A549 (cell line): Measurements from ENCODE around the gene TEX2. TPM values are rescaled to one million over a fixed set of nuclear protein-coding genes. Genes with fewer than 3 reads are reported as not detected.

Experiments
- ATAC-seq, 2 experiments: fragments of 200-7000 bp in 1 of 2; fragments of >200 bp in 1 of 2; cut with Nextera tagmentation in 1 of 2; cut with Tn5 transposase in 1 of 2; 3 replicates each; pipeline versions ENCODE4 v1.8.0 to v1.9.1; 2018 to 2020; ENCODE audit warnings: mild to moderate bottlenecking in 1 of 2, moderate library complexity in 1 of 2
- CTCF ChIA-PET: fragments of 300-600 bp; sonication (Branson Sonifier 250); formaldehyde crosslinking; extraction: SDS; loops from one replicate; lab custom pipeline; 2021; ENCODE audit warnings: antibody characterized with exemption, inconsistent platforms; lab: Yijun Ruan, JAX
- POLR2A ChIA-PET: fragments of 350-600 bp; formaldehyde crosslinking; extraction: SDS; loops from one replicate; lab custom pipeline; 2021; ENCODE audit warnings: antibody characterized with exemption, inconsistent platforms; lab: Yijun Ruan, JAX
- DNase-seq, 2 experiments: peaks; one replicate each; pipeline versions ENCODE4 v3.0.0 to v3.0.0-alpha.2; 2011 to 2016; ENCODE audit warnings: low read depth in 1 of 2, low spot score in 1 of 2
- FAIRE-seq: peaks from 2 replicates; lab custom pipeline; 2011; peaks lifted over from hg19 to GRCh38; lab: Jason Lieb, UNC
- H3K27ac ChIP-seq, 2 experiments: fragments of >200 bp; sonication (Bioruptor Twin); formaldehyde crosslinking; 3 replicates each; pipeline ENCODE4 v1.5.1; 2016 to 2017
- H3K4me1 ChIP-seq: fragments of >200 bp; sonication (Bioruptor Twin); formaldehyde crosslinking; 3 replicates; pipeline ENCODE4 v1.6.1; 2016
- H3K4me2 ChIP-seq: fragments of >200 bp; sonication (Bioruptor Twin); formaldehyde crosslinking; 3 replicates; pipeline ENCODE4 v1.6.1; 2016
- H3K4me3 ChIP-seq: fragments of >200 bp; sonication (Bioruptor Twin); formaldehyde crosslinking; 3 replicates; pipeline ENCODE4 v1.5.1; 2016
- H3K9me3 ChIP-seq: fragments of >200 bp; sonication (Bioruptor Twin); formaldehyde crosslinking; 3 replicates; pipeline ENCODE4 v1.6.1; 2016
- CBX8 ChIP-seq: fragments of 200-600 bp; sonication (generic); IDR thresholded peaks from 2 replicates; pipeline ENCODE4 v1.6.1; 2016
- CHD2 ChIP-seq: fragments of 150-350 bp; IDR thresholded peaks from 2 replicates; pipeline ENCODE4 v1.6.1; 2014; ENCODE audit warnings: low read length; ENCODE audit not compliant: partially characterized antibody
- CTCF ChIP-seq: fragments of >200 bp; sonication (Bioruptor Twin); formaldehyde crosslinking; IDR thresholded peaks from 3 replicates; pipeline ENCODE4 v1.5.1; 2016
- E2F6 ChIP-seq: IDR thresholded peaks from 2 replicates; pipeline ENCODE4 v1.6.1; 2012; ENCODE audit warnings: low read depth, borderline replicate concordance
- EHF ChIP-seq: fragments of 250-450 bp; sonication (Bioruptor Pico); IDR thresholded peaks from 2 replicates; pipeline ENCODE4 v1.5.0; 2020; ENCODE audit warnings: mild to moderate bottlenecking
- EP300 ChIP-seq, 2 experiments: fragments of >200 bp; sonication (Bioruptor Twin); formaldehyde crosslinking; IDR thresholded peaks; 2 replicates in 1 of 2; 3 replicates in 1 of 2; pipeline ENCODE4 v1.6.1; 2016 to 2017
- ESRRA ChIP-seq: fragments of 150-350 bp; IDR thresholded peaks from 2 replicates; pipeline ENCODE4 v1.6.1; 2014; ENCODE audit warnings: mild to moderate bottlenecking, low read length, borderline replicate concordance
- FOSL2 ChIP-seq, 2 experiments: fragments of 450-650 bp in 1 of 2; fragments of >200 bp in 1 of 2; sonication (Bioruptor Twin) in 1 of 2; formaldehyde crosslinking; IDR thresholded peaks; 2 replicates each; pipeline versions ENCODE4 v1.5.0 to v1.6.1; 2016 to 2020; ENCODE audit warnings: mild to moderate bottlenecking in 1 of 2, moderate library complexity in 1 of 2
- GATA3 ChIP-seq: IDR thresholded peaks from 2 replicates; pipeline ENCODE4 v1.6.1; 2012; ENCODE audit warnings: borderline replicate concordance
- HOXB13 ChIP-seq: fragments of 250-450 bp; sonication (Bioruptor Pico); IDR thresholded peaks from 2 replicates; pipeline ENCODE4 v1.5.0; 2020; ENCODE audit warnings: low read depth, mild to moderate bottlenecking, moderate library complexity
- HOXB5 ChIP-seq: fragments of 250-450 bp; sonication (Bioruptor Pico); IDR thresholded peaks from 2 replicates; pipeline ENCODE4 v1.5.0; 2020; ENCODE audit warnings: mild to moderate bottlenecking, moderate library complexity
- JUN ChIP-seq, 2 experiments: fragments of >200 bp; sonication (Bioruptor Twin); formaldehyde crosslinking; IDR thresholded peaks; 2 replicates in 1 of 2; 3 replicates in 1 of 2; pipeline ENCODE4 v1.6.1; 2016 to 2017
- KDM5A ChIP-seq: fragments of 200-600 bp; sonication (generic); IDR thresholded peaks from 2 replicates; pipeline ENCODE4 v1.6.1; 2016; ENCODE audit warnings: antibody characterized with exemption, mild to moderate bottlenecking
- MAX ChIP-seq: IDR thresholded peaks from 2 replicates; pipeline ENCODE4 v1.6.1; 2012
- MAZ ChIP-seq: fragments of 150-350 bp; IDR thresholded peaks from 2 replicates; pipeline ENCODE4 v1.6.1; 2014; ENCODE audit warnings: antibody characterized with exemption, low read depth, low read length, borderline replicate concordance
- NPAS2 ChIP-seq: fragments of 250-450 bp; sonication (Bioruptor Pico); IDR thresholded peaks from 2 replicates; pipeline ENCODE4 v1.8.0; 2022; ENCODE audit warnings: mild to moderate bottlenecking, moderate library complexity, borderline replicate concordance
- PBX3 ChIP-seq: IDR thresholded peaks from 2 replicates; pipeline ENCODE4 v1.6.1; 2012
- PHF8 ChIP-seq: fragments of 200-600 bp; sonication (generic); IDR thresholded peaks from 2 replicates; pipeline ENCODE4 v1.6.1; 2016; ENCODE audit warnings: low read depth, mild to moderate bottlenecking, antibody characterized with exemption, moderate library complexity, borderline replicate concordance
- POLR2A ChIP-seq: IDR thresholded peaks from 2 replicates; pipeline ENCODE4 v1.6.1; 2012; ENCODE audit warnings: mild to moderate bottlenecking, low read length
- RARB ChIP-seq: fragments of 250-450 bp; sonication (Bioruptor Pico); IDR thresholded peaks from 2 replicates; pipeline ENCODE4 v1.8.0; 2021; ENCODE audit warnings: mild to moderate bottlenecking, moderate library complexity
- REST ChIP-seq: fragments of 200-600 bp; sonication (generic); IDR thresholded peaks from 2 replicates; pipeline ENCODE4 v1.6.1; 2016; ENCODE audit warnings: antibody characterized with exemption, mild to moderate bottlenecking, moderate library complexity
- RFX5 ChIP-seq: fragments of 450-650 bp; IDR thresholded peaks from 2 replicates; pipeline ENCODE4 v1.7.1; 2014; ENCODE audit warnings: antibody characterized with exemption, mild to moderate bottlenecking, moderate library complexity
- RNF2 ChIP-seq: fragments of 200-600 bp; sonication (generic); IDR thresholded peaks from 2 replicates; pipeline ENCODE4 v1.6.1; 2016; ENCODE audit warnings: low read depth, mild to moderate bottlenecking, antibody characterized with exemption, moderate library complexity, borderline replicate concordance
- SREBF2 ChIP-seq: fragments of 450-650 bp; IDR thresholded peaks from 2 replicates; pipeline ENCODE4 v1.6.1; 2014; ENCODE audit warnings: mild to moderate bottlenecking, moderate library complexity
- ZNF302 ChIP-seq: fragments of 250-450 bp; sonication (Bioruptor Pico); IDR thresholded peaks from 2 replicates; pipeline ENCODE4 v1.9.0; 2021; ENCODE audit warnings: inconsistent platforms, mild to moderate bottlenecking, moderate library complexity
- ZSCAN20 ChIP-seq: fragments of 250-450 bp; sonication (Bioruptor Pico); IDR thresholded peaks from 2 replicates; pipeline ENCODE4 v1.8.0; 2022; ENCODE audit warnings: mild to moderate bottlenecking, moderate library complexity
- WGBS: methylation state at CpG from one replicate; pipeline ENCODE4 v1.1.6; 2017; ENCODE audit errors: missing lambda C conversion rate; 5-methylcytosine and 5-hydroxymethylcytosine counted together
- polyA minus RNA-seq: library from RNA; depleted of rRNA, polyadenylated mRNA; stranded (reverse); fragments of >200 nt; gene quantifications from 2 replicates; pipeline ENCODE4 v1.2.3, GENCODE V29; 2011; rRNA and poly(A)+ RNA removed
- polyA plus RNA-seq, 4 experiments: library from polyadenylated mRNA; depleted of rRNA in 3 of 4; stranded (reverse); fragments of >200 nt; fragmentation: RNase III in 1 of 4; extraction: RNeasy Plus Mini Kit Qiagen cat#74134 plus additional on column Dnase treatment in 1 of 4; gene quantifications; 2 replicates in 3 of 4; 3 replicates in 1 of 4; pipeline ENCODE4 v1.2.3, GENCODE V29; 2011 to 2017

The TEX2 gene
- polyA plus RNA-seq (2011; rRNA removed) (15.0 and 16.2 TPM in 2 replicates), polyA plus RNA-seq (2017; fragmentation: RNase III; extraction: RNeasy Plus Mini Kit Qiagen cat#74134 plus additional on column Dnase treatment) (9.3 to 9.6 TPM (median 9.3 TPM) in 3 replicates), polyA minus RNA-seq (15.5 and 16.8 TPM in 2 replicates)
- 6.6 and 7.6 TPM in 2 replicates for polyA plus RNA-seq (2012; cell fraction: cytosol; rRNA removed)
- 5.4 and 6.6 TPM in 2 replicates for polyA plus RNA-seq (2012; cell fraction: nucleus; rRNA removed)

- FAIRE-seq (no peak), DNase-seq (peak; percentile 90 to 98), ATAC-seq (peak; percentile 91)
- no peak for TF ChIP-seq CHD2
- 0 out of 2 replicates have a peak, but pooled peaks have one; percentile 40 for TF ChIP-seq E2F6
- no peak for TF ChIP-seq EP300 (IDR thresholded peaks at IDR 0.05)
- peak; percentile 64; the same call in 1 of the 2 replicates for TF ChIP-seq PHF8
- TF ChIP-seq HOXB13 (CRISPR knock-in tag): no peak
- no peak for TF ChIP-seq HOXB5
- no peak for TF ChIP-seq ZSCAN20 (CRISPR knock-in tag)
- TF ChIP-seq GATA3: 0 out of 2 replicates have a peak, but pooled peaks have one; percentile 17
- no peak for TF ChIP-seq RARB
- peak; percentile 1; the same call in 1 of the 2 replicates for TF ChIP-seq KDM5A
- TF ChIP-seq POLR2A: peak; percentile 60
- no peak for TF ChIP-seq CTCF
- no peak for TF ChIP-seq NPAS2
- no peak for TF ChIP-seq CBX8
- no peak for TF ChIP-seq RFX5
- peak; percentile 97 for TF ChIP-seq MAX
- 0 out of 2 replicates have a peak, but pooled peaks have one; percentile 29 for TF ChIP-seq MAZ
- TF ChIP-seq ESRRA: no peak
- TF ChIP-seq PBX3: 0 out of 2 replicates have a peak, but pooled peaks have one; percentile 52
- TF ChIP-seq SREBF2: no peak
- TF ChIP-seq JUN (IDR thresholded peaks at IDR 0.05): peak; percentile 44 to 63; a peak in 3 of 5 replicates
- no peak for TF ChIP-seq FOSL2 (IDR thresholded peaks at IDR 0.05)
- TF ChIP-seq FOSL2 (CRISPR knock-in tag; IDR thresholded peaks at IDR 0.05): no peak
- no peak for TF ChIP-seq REST
- no peak for TF ChIP-seq EHF (CRISPR knock-in tag)
- no peak for TF ChIP-seq ZNF302 (CRISPR knock-in tag)
- no peak for TF ChIP-seq RNF2
- POLR2A ChIA-PET: interaction anchor here (0.6 to 1.0 kb wide), 4 partner anchors 8 to 118 kb away, joined by 3 to 9 read pairs (median 4); no protein-coding TSS in a partner anchor
- Histone ChIP-seq H3K4me1 (peaks cover 22% of the 10 kb centered on the region; the same call in 2 of the 3 replicates), H3K27ac (peak within 1 kb of the TSS; percentile 83 to 88), H3K4me2 (peak within 1 kb of the TSS; percentile 96), H3K4me3 (peak within 1 kb of the TSS; percentile 89), H3K9me3 (no peaks in the 10 kb centered on the region)
- 3% methylated on average over 9 of the region's 69 CpGs for WGBS
- CTCF ChIA-PET: interaction anchor here (0.6 to 1.2 kb wide), 3 partner anchors 18 to 376 kb away, joined by 3 to 5 read pairs (median 3); no protein-coding TSS in a partner anchor
Observed at GRCh38 chr17:64263000-64263766, at the start of gene TEX2. Gene TEX2 (minus strand): TSS chr17:64263260. CDS start chr17:64214217, 49,043 bp downstream.
